HG03378 (cell line): ENCODE measurements around the gene ZMYND15.

ENCODE experiments used
- ATAC-seq: cut with Tn5 transposase; IDR thresholded peaks from one replicate; pipeline ENCODE4 v1.9.1; 2021; ENCODE audit warnings: mild to moderate bottlenecking, moderate library complexity; ENCODE audit not compliant: unreplicated experiment

The ZMYND15 gene

DNA sequence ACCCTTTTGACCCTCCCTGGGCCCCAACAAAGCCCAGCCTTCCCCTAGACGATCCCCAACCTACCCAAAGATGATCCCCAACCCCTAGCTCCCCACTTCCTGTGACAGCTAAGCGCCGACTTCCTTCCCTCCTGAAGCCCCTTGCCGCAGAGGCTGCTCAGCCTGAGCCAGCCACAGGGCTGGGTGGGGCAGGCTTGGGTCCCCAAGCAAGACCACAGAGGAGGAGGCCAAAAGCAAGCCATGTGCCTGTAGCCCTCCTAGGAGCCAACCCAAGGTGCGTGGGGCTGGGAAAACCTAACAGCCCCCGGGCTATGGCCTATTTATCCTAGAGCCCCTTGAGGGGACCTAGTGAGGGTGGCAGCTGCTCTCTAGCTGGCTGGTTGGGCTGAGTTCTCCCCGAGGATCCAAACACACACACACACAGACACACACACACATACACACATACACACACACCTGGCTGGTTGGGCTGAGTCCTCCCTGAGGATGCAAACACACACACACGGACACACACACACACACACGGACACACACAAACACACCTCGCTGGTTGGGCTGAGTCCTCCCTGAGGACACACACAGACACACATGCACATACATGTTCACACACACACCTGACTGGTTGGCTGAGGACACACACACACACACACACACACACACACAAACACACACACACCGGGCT lies 24.4 kb upstream of the ZMYND15 start:
- no peak for ATAC-seq

DNA sequence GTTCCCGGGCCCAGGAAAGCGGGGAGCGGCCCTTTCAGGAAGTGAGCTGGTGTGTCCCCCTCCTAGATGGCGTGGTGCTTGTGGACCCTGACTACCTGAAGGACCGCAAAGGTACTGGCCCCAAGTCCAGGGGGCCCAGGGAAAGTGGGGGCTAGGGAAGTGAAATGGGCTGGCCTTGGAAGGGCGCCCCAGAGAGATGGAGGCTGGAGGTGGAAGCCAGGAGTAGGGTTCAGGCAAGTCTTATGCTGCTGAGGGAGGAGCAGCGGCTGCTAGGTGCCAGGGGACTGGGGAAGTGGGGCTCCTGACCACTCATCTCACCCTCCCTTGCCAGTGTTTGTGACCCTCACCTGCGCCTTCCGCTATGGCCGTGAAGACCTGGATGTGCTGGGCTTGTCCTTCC lies 23.6 kb upstream of the ZMYND15 start:
- ATAC-seq: no peak

DNA sequence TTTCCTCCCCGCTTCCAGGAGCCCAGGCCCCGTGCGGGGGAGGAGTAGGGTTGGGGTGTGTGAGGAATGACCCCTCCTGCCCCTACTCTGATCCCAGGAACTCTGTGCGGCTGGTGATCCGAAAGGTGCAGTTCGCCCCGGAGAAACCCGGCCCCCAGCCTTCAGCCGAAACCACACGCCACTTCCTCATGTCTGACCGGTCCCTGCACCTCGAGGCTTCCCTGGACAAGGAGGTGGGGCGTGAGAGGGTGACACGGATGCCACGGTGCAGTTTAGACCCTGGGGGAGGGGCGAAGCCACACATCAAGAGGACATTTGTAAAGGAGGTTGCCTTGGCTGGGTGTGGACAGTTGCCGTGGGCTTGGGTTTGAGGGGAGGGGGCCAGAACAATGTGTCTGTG lies 21.8 kb upstream of the ZMYND15 start:
- no peak for ATAC-seq

DNA sequence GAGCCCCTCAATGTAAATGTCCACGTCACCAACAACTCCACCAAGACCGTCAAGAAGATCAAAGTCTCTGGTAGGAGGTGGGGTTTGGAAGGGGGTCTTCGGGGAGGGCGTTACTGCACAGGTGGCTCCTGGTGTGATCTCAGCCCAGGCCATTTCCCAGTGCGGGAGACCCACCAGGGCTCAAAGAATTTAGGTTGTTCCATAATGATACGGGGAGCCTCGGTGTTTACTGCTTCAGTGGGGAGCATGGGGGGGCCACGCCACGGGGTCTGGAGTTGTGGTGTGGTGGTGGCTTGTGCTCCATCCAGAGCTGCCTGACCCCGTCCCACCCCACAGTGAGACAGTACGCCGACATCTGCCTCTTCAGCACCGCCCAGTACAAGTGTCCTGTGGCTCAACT lies 21.4 kb upstream of the ZMYND15 start:
- no peak for ATAC-seq

- no peak for ATAC-seq
Measured at GRCh38 chr17:4719146-4719545, 20.5 kb upstream of the ZMYND15 start.

DNA sequence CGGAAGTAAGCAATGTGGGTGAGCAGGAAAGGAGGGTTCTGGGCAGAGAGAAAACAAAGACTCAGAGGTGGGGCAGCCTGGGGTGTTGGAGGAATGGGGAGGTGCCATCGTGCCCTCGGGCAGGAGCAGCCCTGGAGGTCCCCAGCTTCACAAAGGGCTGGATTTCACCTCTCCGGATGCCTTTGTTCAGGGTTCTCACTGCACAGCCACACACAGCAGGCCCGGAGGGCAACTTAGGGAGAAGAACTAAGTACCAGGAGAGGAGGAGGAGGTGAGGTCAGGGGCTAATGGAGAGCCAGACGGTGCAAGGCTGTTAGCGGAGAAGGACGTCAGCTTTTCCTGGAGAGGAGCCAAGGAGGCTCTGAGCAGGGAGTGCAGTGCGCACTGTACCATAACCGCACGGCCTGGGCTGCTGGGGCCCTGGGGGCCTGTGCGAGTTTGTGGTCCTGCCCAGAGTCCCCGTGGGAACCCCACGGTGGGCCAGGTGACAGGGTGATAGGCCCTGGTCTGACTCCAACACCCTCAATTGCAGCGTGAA lies 19.9 kb upstream of the ZMYND15 start:
- ATAC-seq: no peak

- no peak for ATAC-seq
Measured at GRCh38 chr17:4720787-4721186, 18.8 kb upstream of the ZMYND15 start.

- no peak for ATAC-seq
Measured at GRCh38 chr17:4721203-4722135, 18.2 kb upstream of the ZMYND15 start.

DNA sequence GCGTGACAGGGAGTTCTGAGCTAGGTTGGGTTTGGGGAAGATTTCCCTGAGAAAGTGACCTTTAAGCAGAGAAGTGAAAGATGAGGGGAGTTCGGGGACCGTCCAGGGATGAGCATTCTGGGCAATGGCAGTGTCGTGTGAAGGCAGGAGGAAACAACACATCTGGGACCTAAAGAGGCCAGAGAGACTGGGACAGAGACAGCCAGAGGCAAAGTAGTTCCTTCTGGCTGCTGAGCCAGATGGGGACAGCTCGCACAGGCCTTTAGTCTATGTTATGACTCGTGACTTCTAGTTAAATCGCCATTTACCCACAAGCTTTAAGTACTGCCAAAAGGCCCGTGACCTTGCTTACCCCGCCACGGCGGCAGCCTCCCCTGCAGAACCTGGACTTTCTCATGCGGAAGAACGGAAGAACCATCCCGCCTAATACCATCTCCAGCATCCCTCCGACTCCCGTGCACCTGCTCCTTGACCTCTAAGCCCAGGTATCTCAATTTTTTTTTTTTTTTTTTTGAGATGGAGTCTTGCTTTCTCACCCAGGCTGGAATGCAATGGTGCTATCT lies 16.9 kb upstream of the ZMYND15 start:
- ATAC-seq: no peak

GRCh38 chr17:4724650-4725049 lies 15.0 kb upstream of the ZMYND15 start:
- no peak for ATAC-seq

GRCh38 chr17:4725646-4726310 lies 13.9 kb upstream of the ZMYND15 start:
- no peak for ATAC-seq

DNA sequence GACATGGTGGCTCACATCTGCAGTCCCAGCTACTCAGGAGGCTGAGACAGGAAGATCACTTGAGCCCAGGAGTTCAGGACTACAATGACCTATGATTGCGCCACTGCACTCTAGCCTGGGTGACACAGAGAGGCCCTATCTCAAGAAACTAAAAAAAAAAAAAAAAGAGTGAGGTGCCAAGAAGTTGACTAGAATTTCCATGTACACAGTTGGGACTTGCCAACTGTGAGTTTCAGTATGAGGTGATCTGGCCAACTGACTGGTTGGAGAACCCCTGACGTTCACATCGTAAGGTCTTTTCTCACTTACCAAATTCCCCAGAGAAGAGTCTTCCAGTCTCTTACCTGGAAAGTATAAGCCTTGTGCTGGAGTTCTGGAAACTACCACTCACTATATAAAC lies 11.5 kb upstream of the ZMYND15 start:
- ATAC-seq: no peak

- ATAC-seq: no peak
Measured at GRCh38 chr17:4733073-4733531, 6.5 kb upstream of the ZMYND15 start.

DNA sequence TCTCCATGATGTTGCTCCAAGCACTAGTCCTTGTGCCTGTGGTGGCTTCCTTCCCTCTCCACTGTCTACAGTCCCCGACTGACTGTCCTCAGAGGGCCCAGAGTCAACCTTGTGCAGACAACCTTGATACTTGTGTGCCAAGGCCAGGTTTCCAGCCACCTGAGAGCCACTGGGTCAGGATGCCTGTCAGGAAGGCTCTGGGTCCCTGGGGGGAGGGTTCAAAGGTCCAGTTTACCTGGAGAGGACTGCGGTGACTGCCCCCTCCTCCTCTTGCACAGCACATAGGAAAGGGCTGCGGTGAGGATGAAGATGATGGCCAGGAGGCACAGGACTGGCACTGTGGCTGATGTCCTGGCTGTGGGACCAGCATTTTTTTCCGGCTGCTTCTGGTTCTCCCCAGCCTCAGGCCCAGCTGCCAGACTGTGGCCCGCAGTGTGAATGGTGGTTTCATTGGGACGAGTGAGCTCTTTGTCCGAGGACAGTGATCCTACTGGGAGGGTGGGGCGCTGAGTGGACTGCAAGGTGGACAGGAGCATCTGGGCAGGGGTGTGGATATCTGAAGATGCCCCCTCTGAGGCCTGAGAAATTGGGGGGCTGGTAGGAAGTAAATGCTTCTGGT lies 4.7 kb upstream of the ZMYND15 start:
- no peak for ATAC-seq

GRCh38 chr17:4735876-4736651 lies 3.6 kb upstream of the ZMYND15 start:
- ATAC-seq: no peak

GRCh38 chr17:4738136-4739121 lies 1.2 kb upstream of the ZMYND15 start:
- no peak for ATAC-seq

GRCh38 chr17:4740025-4740351 lies 355 bp downstream of the ZMYND15 start:
- ATAC-seq: no peak

- no peak for ATAC-seq
Measured at GRCh38 chr17:4740584-4740983, 951 bp downstream of the ZMYND15 start.

DNA sequence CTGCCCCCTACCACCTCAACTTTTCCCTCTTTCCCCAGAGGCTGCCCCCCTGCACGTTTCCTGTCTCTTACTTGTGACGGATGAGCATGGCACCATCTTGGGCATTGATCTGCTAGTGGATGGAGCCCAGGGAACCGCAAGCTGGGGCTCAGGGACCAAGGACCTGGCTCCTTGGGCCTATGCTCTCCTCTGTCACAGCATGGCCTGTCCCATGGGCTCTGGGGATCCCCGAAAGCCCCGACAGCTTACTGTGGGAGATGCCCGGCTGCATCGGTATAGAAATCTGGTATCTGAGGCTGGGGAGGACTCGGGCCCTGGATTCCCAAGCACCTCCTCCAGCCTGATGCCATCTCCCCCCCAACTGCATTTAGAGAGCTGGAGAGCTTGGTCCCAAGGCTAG lies 1.9 kb downstream of the ZMYND15 start:
- no peak for ATAC-seq
